Endothelial cell (in vitro differentiated cells): Measurements from ENCODE around the gene MIPEP. TPM values are rescaled to one million over a fixed set of nuclear protein-coding genes. Genes with fewer than 3 reads are reported as not detected.

Experiments
- DNase-seq: peaks from one replicate; pipeline ENCODE4 v3.0.0; 2021; ENCODE audit warnings: low spot score
- H3K27ac Mint-ChIP-seq: one replicate; pipeline ENCODE4 v1.8.0; 2021; ENCODE audit warnings: mixed read lengths, inconsistent platforms; ENCODE audit not compliant: unreplicated experiment
- H3K27me3 Mint-ChIP-seq: one replicate; pipeline ENCODE4 v1.8.0; 2021; ENCODE audit warnings: mild to moderate bottlenecking, moderate library complexity, mixed read lengths, inconsistent platforms; ENCODE audit not compliant: unreplicated experiment
- H3K36me3 Mint-ChIP-seq: one replicate; pipeline ENCODE4 v1.8.0; 2021; ENCODE audit warnings: mild to moderate bottlenecking, low read depth, mixed read lengths, inconsistent platforms; ENCODE audit not compliant: unreplicated experiment
- H3K4me1 Mint-ChIP-seq: one replicate; pipeline ENCODE4 v1.8.0; 2021; ENCODE audit warnings: mild to moderate bottlenecking, mixed read lengths, inconsistent platforms; ENCODE audit not compliant: unreplicated experiment
- H3K4me3 Mint-ChIP-seq: one replicate; pipeline ENCODE4 v1.8.0; 2021; ENCODE audit warnings: mild to moderate bottlenecking, mixed read lengths, inconsistent platforms; ENCODE audit not compliant: unreplicated experiment
- H3K9me3 Mint-ChIP-seq: one replicate; pipeline ENCODE4 v1.8.0; 2021; ENCODE audit warnings: mixed read lengths, inconsistent platforms; ENCODE audit not compliant: unreplicated experiment
- CTCF ChIP-seq: fragments of 200-600 bp; sonication (generic); IDR thresholded peaks from one replicate; pipeline ENCODE4 v1.5.0; 2021; ENCODE audit warnings: antibody characterized with exemption; ENCODE audit not compliant: unreplicated experiment
- total RNA-seq: library from RNA; stranded (reverse); fragmentation: NEBNext Ultra II Directional; extraction: Animal tissue kit (Norgen Biotek cat#: 25700); gene quantifications from one replicate; pipeline ENCODE4 v1.2.1, GENCODE V29; 2021; ENCODE audit not compliant: unreplicated experiment

The MIPEP gene
- total RNA-seq, 1 donor from 2014 or later = 8.8 TPM

- peaks cover 7% of the 10 kb centered on the region for H3K9me3 Mint-ChIP-seq
- H3K4me1 Mint-ChIP-seq = no peaks in the 10 kb centered on the region
- H3K36me3 Mint-ChIP-seq = no peaks in the 10 kb centered on the region
- no peak overlapping the region for H3K4me3 Mint-ChIP-seq
- no peak overlapping the region for H3K27ac Mint-ChIP-seq
- H3K27me3 Mint-ChIP-seq = peaks cover 2% of the 10 kb centered on the region
- TF ChIP-seq CTCF = no peak
- DNase-seq = no peak
Measured at GRCh38 chr13:23711355-23711754, 177.8 kb downstream of the MIPEP start.

- TF ChIP-seq CTCF = no peak
- H3K27me3 Mint-ChIP-seq = peaks cover 2% of the 10 kb centered on the region
- H3K27ac Mint-ChIP-seq = no peak overlapping the region
- H3K9me3 Mint-ChIP-seq = peaks cover 7% of the 10 kb centered on the region
- no peak overlapping the region for H3K4me3 Mint-ChIP-seq
- H3K4me1 Mint-ChIP-seq = no peaks in the 10 kb centered on the region
- no peaks in the 10 kb centered on the region for H3K36me3 Mint-ChIP-seq
- no peak for DNase-seq
Measured at GRCh38 chr13:23710366-23710765, 178.8 kb downstream of the MIPEP start.

GRCh38 chr13:23709536-23709935, 179.7 kb downstream of the MIPEP start:
- no peak overlapping the region for H3K27ac Mint-ChIP-seq
- H3K36me3 Mint-ChIP-seq = no peaks in the 10 kb centered on the region
- DNase-seq = no peak
- peaks cover under 1% of the 10 kb centered on the region for H3K27me3 Mint-ChIP-seq
- TF ChIP-seq CTCF = no peak
- peaks cover 4% of the 10 kb centered on the region for H3K4me1 Mint-ChIP-seq
- peaks cover 6% of the 10 kb centered on the region for H3K9me3 Mint-ChIP-seq
- no peak overlapping the region for H3K4me3 Mint-ChIP-seq

- no peak for DNase-seq
- H3K27me3 Mint-ChIP-seq = peaks cover 4% of the 10 kb centered on the region
- H3K9me3 Mint-ChIP-seq = no peaks in the 10 kb centered on the region
- H3K4me1 Mint-ChIP-seq = peaks cover 7% of the 10 kb centered on the region
- H3K4me3 Mint-ChIP-seq = no peak overlapping the region
- H3K27ac Mint-ChIP-seq = no peak overlapping the region
- no peak for TF ChIP-seq CTCF
- no peaks in the 10 kb centered on the region for H3K36me3 Mint-ChIP-seq
Measured at GRCh38 chr13:23707674-23708073, 181.5 kb downstream of the MIPEP start.

- no peak for TF ChIP-seq CTCF
- DNase-seq = no peak
- Mint-ChIP-seq H3K27ac (no peak overlapping the region), H3K36me3 (no peaks in the 10 kb centered on the region), H3K4me3 (no peak overlapping the region), H3K9me3 (no peaks in the 10 kb centered on the region), H3K4me1 (peaks cover 8% of the 10 kb centered on the region), H3K27me3 (peaks cover 4% of the 10 kb centered on the region)
Measured at GRCh38 chr13:23705583-23705982, 183.6 kb downstream of the MIPEP start.
